IPS-18a (cell line): ENCODE results near the gene KDM6B.
A peak's percentile ranks its signal among the peaks of the same experiment; 100 is the strongest.

ENCODE experiments used
- H3K27ac ChIP-seq: one replicate; pipeline ENCODE4 v1.5.1; 2013; ENCODE audit warnings: low read length
- H3K27me3 ChIP-seq: one replicate; pipeline ENCODE4 v1.6.1; 2013; ENCODE audit warnings: mild to moderate bottlenecking, low read length; ENCODE audit not compliant: control insufficient read depth, insufficient read depth
- H3K36me3 ChIP-seq: one replicate; pipeline ENCODE4 v1.6.1; 2013; ENCODE audit warnings: low read depth, low read length; ENCODE audit not compliant: control insufficient read depth
- H3K4me1 ChIP-seq: one replicate; pipeline ENCODE4 v1.6.1; 2013; ENCODE audit warnings: low read depth, low read length; ENCODE audit not compliant: control insufficient read depth
- H3K4me3 ChIP-seq: one replicate; pipeline ENCODE4 v1.5.1; 2013; ENCODE audit warnings: low read length
- H3K9ac ChIP-seq: one replicate; pipeline ENCODE4 v1.6.1; 2013; ENCODE audit warnings: mild to moderate bottlenecking, low read length, moderate library complexity
- H3K9me3 ChIP-seq: one replicate; pipeline ENCODE4 v1.6.1; 2013; ENCODE audit warnings: low read depth, low read length; ENCODE audit not compliant: control insufficient read depth

Gene KDM6B

GRCh38 chr17:7843257-7843535 is 9.2 kb downstream of the KDM6B start:
- H3K9me3 ChIP-seq = no peaks in the 10 kb centered on the region
- H3K36me3 ChIP-seq = no peaks in the 10 kb centered on the region
- peak overlapping the region; percentile 76 for H3K4me3 ChIP-seq
- no peak overlapping the region for H3K27ac ChIP-seq
- peaks cover 52% of the 10 kb centered on the region for H3K27me3 ChIP-seq
- H3K9ac ChIP-seq = peak overlapping the region; percentile 60
- peaks cover 11% of the 10 kb centered on the region for H3K4me1 ChIP-seq

- Histone ChIP-seq H3K36me3 (no peaks in the 10 kb centered on the region), H3K4me1 (peaks cover 8% of the 10 kb centered on the region), H3K9me3 (no peaks in the 10 kb centered on the region), H3K4me3 (peak overlapping the region; percentile 76), H3K27ac (no peak overlapping the region), H3K9ac (peak overlapping the region; percentile 60), H3K27me3 (peaks cover 50% of the 10 kb centered on the region)
These were observed 9.7 kb downstream of the KDM6B start for GRCh38 chr17:7843536-7844291.

DNA sequence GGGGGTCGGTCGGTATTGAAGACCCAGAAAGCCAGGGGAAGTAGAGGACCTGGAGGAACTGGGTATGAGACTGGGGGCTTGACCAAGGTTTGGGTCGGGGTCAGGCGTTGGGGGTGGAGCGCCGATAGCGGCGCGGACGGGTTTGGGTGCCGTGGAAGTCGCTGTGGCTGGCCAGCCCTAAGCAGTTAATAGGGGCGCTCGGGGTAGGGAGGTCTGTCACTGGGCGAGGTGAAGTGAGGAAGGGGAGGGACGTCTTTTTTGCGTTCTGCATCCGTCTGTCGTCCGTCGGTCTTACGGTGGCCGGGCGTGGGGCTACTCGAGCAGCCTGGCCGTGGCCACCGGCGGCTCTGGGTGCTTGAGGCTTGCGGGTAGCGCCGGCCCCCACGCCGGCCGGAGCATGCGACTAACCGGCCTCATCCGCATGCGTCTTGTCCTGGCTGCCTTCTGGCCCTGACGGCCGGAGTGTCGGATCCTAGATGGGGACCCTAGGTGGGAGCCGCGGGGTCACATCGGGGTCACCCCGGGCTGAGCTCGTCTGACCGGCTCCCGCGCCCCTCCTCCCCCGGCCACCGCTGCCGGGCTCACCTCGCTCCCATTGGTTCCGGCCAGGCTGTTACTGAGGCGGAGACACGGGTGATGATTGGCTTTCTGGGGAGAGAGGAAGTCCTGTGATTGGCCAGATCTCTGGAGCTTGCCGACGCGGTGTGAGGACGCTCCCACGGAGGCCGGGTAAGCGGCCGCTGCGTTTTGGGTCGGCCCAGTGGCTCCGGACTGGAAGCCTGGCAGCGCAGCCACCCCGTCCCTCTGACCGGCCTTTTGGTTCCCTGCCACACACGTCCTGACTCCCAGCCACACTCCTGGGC is 10.5 kb downstream of the KDM6B start:
- peak overlapping the region; percentile 76 for H3K4me3 ChIP-seq
- no peaks in the 10 kb centered on the region for H3K9me3 ChIP-seq
- H3K27ac ChIP-seq = no peak overlapping the region
- H3K27me3 ChIP-seq = peaks cover 41% of the 10 kb centered on the region
- no peaks in the 10 kb centered on the region for H3K36me3 ChIP-seq
- H3K4me1 ChIP-seq = peaks cover 5% of the 10 kb centered on the region
- peak overlapping the region; percentile 30 for H3K9ac ChIP-seq

GRCh38 chr17:7845359-7846062 is 11.5 kb downstream of the KDM6B start:
- Histone ChIP-seq H3K4me1 (peaks cover 5% of the 10 kb centered on the region), H3K36me3 (no peaks in the 10 kb centered on the region), H3K27me3 (peaks cover 32% of the 10 kb centered on the region), H3K9me3 (no peaks in the 10 kb centered on the region), H3K27ac (no peak overlapping the region), H3K9ac (no peak overlapping the region), H3K4me3 (peak overlapping the region; percentile 76)

GRCh38 chr17:7846063-7846735 is 12.2 kb downstream of the KDM6B start:
- no peak overlapping the region for H3K4me3 ChIP-seq
- H3K9me3 ChIP-seq = no peaks in the 10 kb centered on the region
- no peaks in the 10 kb centered on the region for H3K36me3 ChIP-seq
- H3K27me3 ChIP-seq = peaks cover 31% of the 10 kb centered on the region
- H3K4me1 ChIP-seq = peaks cover 4% of the 10 kb centered on the region
- H3K9ac ChIP-seq = no peak overlapping the region
- no peak overlapping the region for H3K27ac ChIP-seq

DNA sequence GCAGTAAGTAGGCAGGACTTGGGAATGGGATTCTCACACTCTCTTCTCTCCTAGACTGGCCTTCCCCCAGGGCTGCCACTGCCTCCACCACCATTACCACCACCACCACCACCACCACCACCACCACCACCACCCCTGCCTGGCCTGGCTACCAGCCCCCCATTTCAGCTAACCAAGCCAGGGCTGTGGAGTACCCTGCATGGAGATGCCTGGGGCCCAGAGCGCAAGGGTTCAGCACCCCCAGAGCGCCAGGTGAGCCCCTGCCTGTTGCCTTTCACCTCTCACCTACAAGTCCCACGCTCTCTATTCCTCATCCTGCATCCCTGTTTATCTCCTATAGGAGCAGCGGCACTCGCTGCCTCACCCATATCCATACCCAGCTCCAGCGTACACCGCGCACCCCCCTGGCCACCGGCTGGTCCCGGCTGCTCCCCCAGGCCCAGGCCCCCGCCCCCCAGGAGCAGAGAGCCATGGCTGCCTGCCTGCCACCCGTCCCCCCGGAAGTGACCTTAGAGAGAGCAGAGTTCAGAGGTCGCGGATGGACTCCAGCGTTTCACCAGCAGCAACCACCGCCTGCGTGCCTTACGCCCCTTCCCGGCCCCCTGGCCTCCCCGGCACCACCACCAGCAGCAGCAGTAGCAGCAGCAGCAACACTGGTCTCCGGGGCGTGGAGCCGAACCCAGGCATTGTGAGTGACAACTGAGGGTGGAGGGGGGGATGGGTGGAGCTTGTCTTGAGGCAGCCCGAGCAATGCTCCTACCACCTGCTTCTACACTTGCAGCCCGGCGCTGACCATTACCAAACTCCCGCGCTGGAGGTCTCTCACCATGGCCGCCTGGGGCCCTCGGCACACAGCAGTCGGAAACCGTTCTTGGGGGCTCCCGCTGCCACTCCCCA is 13.0 kb downstream of the KDM6B start:
- Histone ChIP-seq H3K4me1 (peaks cover 3% of the 10 kb centered on the region), H3K4me3 (no peak overlapping the region), H3K9me3 (no peaks in the 10 kb centered on the region), H3K9ac (no peak overlapping the region), H3K27ac (no peak overlapping the region), H3K27me3 (peaks cover 31% of the 10 kb centered on the region), H3K36me3 (no peaks in the 10 kb centered on the region)

DNA sequence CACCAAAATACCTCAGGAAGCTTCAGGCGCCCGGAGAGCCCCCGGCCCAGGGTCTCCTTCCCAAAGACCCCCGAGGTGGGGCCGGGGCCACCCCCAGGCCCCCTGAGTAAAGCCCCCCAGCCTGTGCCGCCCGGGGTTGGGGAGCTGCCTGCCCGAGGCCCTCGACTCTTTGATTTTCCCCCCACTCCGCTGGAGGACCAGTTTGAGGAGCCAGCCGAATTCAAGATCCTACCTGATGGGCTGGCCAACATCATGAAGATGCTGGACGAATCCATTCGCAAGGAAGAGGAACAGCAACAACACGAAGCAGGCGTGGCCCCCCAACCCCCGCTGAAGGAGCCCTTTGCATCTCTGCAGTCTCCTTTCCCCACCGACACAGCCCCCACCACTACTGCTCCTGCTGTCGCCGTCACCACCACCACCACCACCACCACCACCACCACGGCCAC is 14.1 kb downstream of the KDM6B start:
- H3K27ac ChIP-seq = no peak overlapping the region
- H3K4me1 ChIP-seq = peaks cover 3% of the 10 kb centered on the region
- H3K4me3 ChIP-seq = no peak overlapping the region
- no peaks in the 10 kb centered on the region for H3K9me3 ChIP-seq
- H3K9ac ChIP-seq = no peak overlapping the region
- peaks cover 33% of the 10 kb centered on the region for H3K27me3 ChIP-seq
- no peaks in the 10 kb centered on the region for H3K36me3 ChIP-seq

GRCh38 chr17:7848739-7849129 is 14.7 kb downstream of the KDM6B start:
- Histone ChIP-seq H3K9ac (no peak overlapping the region), H3K27me3 (peaks cover 38% of the 10 kb centered on the region), H3K36me3 (no peaks in the 10 kb centered on the region), H3K9me3 (no peaks in the 10 kb centered on the region), H3K27ac (no peak overlapping the region), H3K4me1 (peaks cover 3% of the 10 kb centered on the region), H3K4me3 (no peak overlapping the region)

DNA sequence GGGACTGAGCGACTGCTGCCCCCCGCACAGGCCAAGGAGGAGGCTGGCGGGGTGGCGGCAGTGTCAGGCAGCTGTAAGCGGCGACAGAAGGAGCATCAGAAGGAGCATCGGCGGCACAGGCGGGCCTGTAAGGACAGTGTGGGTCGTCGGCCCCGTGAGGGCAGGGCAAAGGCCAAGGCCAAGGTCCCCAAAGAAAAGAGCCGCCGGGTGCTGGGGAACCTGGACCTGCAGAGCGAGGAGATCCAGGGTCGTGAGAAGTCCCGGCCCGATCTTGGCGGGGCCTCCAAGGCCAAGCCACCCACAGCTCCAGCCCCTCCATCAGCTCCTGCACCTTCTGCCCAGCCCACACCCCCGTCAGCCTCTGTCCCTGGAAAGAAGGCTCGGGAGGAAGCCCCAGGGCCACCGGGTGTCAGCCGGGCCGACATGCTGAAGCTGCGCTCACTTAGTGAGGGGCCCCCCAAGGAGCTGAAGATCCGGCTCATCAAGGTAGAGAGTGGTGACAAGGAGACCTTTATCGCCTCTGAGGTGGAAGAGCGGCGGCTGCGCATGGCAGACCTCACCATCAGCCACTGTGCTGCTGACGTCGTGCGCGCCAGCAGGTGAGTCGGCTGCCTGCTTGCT is 15.2 kb downstream of the KDM6B start:
- H3K9ac ChIP-seq = no peak overlapping the region
- H3K36me3 ChIP-seq = no peaks in the 10 kb centered on the region
- no peak overlapping the region for H3K4me3 ChIP-seq
- H3K4me1 ChIP-seq = peaks cover 3% of the 10 kb centered on the region
- H3K9me3 ChIP-seq = no peaks in the 10 kb centered on the region
- no peak overlapping the region for H3K27ac ChIP-seq
- H3K27me3 ChIP-seq = peaks cover 39% of the 10 kb centered on the region

GRCh38 chr17:7849751-7850504 is 15.9 kb downstream of the KDM6B start:
- Histone ChIP-seq H3K9ac (no peak overlapping the region), H3K27ac (no peak overlapping the region), H3K4me3 (no peak overlapping the region), H3K27me3 (peaks cover 46% of the 10 kb centered on the region), H3K36me3 (no peaks in the 10 kb centered on the region), H3K9me3 (no peaks in the 10 kb centered on the region), H3K4me1 (peaks cover 4% of the 10 kb centered on the region)
